Spleen (tissue), 11 donors: ENCODE results near the gene RHBDL1. TPM values are rescaled to one million over a fixed set of nuclear protein-coding genes. Genes with fewer than 3 reads are reported as not detected.
"Not testable (repeated sequence)": the region's sequence is repeated elsewhere in the genome, so short reads cannot be mapped to it uniquely, and the experiment has no call there.

Source experiments
- DNase-seq: peaks from one replicate; pipeline ENCODE4 v3.0.0-alpha.2; 2020
- H3K27ac ChIP-seq, 8 donors: fragments of 200-600 bp; sonication (generic) in 7 of 8; 1 replicate in 4 of 8; 2 replicates in 4 of 8; pipeline versions ENCODE4 v1.5.0 to v1.8.0; 2016 to 2021; ENCODE audit warnings: inconsistent platforms in 4 of 8, mild to moderate bottlenecking in 4 of 8, moderate library complexity in 1 of 8
- H3K27me3 ChIP-seq, 7 donors: fragments of 200-600 bp; sonication (generic) in 6 of 7; replicated peaks in 1 of 7; 1 replicate in 4 of 7; 2 replicates in 3 of 7; pipeline versions ENCODE4 v1.5.0 to v1.8.0; 2016 to 2021; ENCODE audit warnings: inconsistent platforms in 3 of 7, mild to moderate bottlenecking in 1 of 7
- H3K36me3 ChIP-seq, 6 donors: fragments of 200-600 bp; sonication (generic) in 5 of 6; 1 replicate in 4 of 6; 2 replicates in 2 of 6; pipeline versions ENCODE4 v1.5.0 to v1.8.0; 2016 to 2021; ENCODE audit warnings: inconsistent platforms in 2 of 6
- H3K4me1 ChIP-seq, 6 donors: fragments of 200-600 bp; sonication (generic) in 5 of 6; 1 replicate in 3 of 6; 2 replicates in 3 of 6; pipeline versions ENCODE4 v1.5.0 to v1.8.0; 2016 to 2021; ENCODE audit warnings: inconsistent platforms in 3 of 6
- H3K4me3 ChIP-seq, 8 donors: fragments of 200-600 bp; sonication (generic) in 7 of 8; 1 replicate in 4 of 8; 2 replicates in 4 of 8; pipeline versions ENCODE4 v1.5.0 to v1.8.0; 2016 to 2021; ENCODE audit warnings: inconsistent platforms in 4 of 8, mild to moderate bottlenecking in 4 of 8, moderate library complexity in 2 of 8
- H3K9me3 ChIP-seq, 8 donors: fragments of 200-600 bp; sonication (generic) in 7 of 8; 1 replicate in 4 of 8; 2 replicates in 4 of 8; pipeline versions ENCODE4 v1.5.0 to v1.8.0; 2016 to 2021; ENCODE audit warnings: inconsistent platforms in 4 of 8
- POLR2A ChIP-seq, 3 donors: fragments of 450-650 bp; IDR thresholded peaks; one replicate each; pipeline ENCODE4 v1.5.1; 2017; ENCODE audit warnings: antibody characterized with exemption in 3 of 3, mild to moderate bottlenecking in 1 of 3
- POLR2AphosphoS5 ChIP-seq, 3 donors: sonication (generic); formaldehyde crosslinking; IDR thresholded peaks; one replicate each; pipeline ENCODE4 v1.5.1; 2017; ENCODE audit warnings: antibody characterized with exemption in 3 of 3
- WGBS, 5 donors: extraction: QIAGEN DNeasy Blood & Tissue Kit in 3 of 5; methylation state at CpG; one replicate each; pipeline versions ENCODE4 v1.1.5 to v1.1.7; 2013 to 2018; 5-methylcytosine and 5-hydroxymethylcytosine counted together
- intact Hi-C: fragments of 100-400 bp; cut with DNase I; formaldehyde crosslinking; loops from one replicate; pipeline ENCODE4 v1.15.0; 2023; ENCODE audit warnings: low total_unique reads
- polyA plus RNA-seq, 3 donors: library from polyadenylated mRNA; stranded (reverse); fragments of 200-250 nt; gene quantifications; one replicate each; pipeline ENCODE4 v1.2.1, GENCODE V29; 2013
- total RNA-seq, 7 donors: library from RNA; depleted of rRNA in 3 of 7; stranded (reverse); fragments of >200 nt in 3 of 7; fragmentation: NEBNext Ultra II Directional in 4 of 7; extraction: Animal tissue kit (Norgen Biotek cat#: 25700) in 4 of 7; gene quantifications; one replicate each; pipeline versions ENCODE4 v1.1.0 to v1.2.1, GENCODE V29; 2016 to 2021
- TF ChIP-seq, protein P1 (sequence below), 11 experiments: fragments of 200-600 bp in 7 of 11; fragments of 450-650 bp in 4 of 11; sonication (generic) in 4 of 11; IDR thresholded peaks in 8 of 11; conservative IDR thresholded peaks in 3 of 11; 1 replicate in 7 of 11; 2 replicates in 4 of 11; pipeline versions ENCODE4 v1.4.0 to v1.8.0; 2016 to 2021; ENCODE audit warnings: antibody characterized with exemption in 11 of 11, inconsistent platforms in 4 of 11, mild to moderate bottlenecking in 1 of 11
- donor health status: healthy with polysubstance abuse.
- donor health status: DM: no; HTN: no; CAD: no; lungs with moderate emphysema.
- donor health status: DM: no; HTN: no; CAD: no.
- donor health status: Bipolar disorder and iron deficiency.
- donor health status: healthy.
- donor health status: DM: no; HTN: no; CAD: no.
- donor health status: DM: yes; HTN: yes; CAD: no.

The RHBDL1 gene
- total and polyA plus RNA-seq, 10 donors: 0.37 to 2.0 (median 0.65) TPM

DNA sequence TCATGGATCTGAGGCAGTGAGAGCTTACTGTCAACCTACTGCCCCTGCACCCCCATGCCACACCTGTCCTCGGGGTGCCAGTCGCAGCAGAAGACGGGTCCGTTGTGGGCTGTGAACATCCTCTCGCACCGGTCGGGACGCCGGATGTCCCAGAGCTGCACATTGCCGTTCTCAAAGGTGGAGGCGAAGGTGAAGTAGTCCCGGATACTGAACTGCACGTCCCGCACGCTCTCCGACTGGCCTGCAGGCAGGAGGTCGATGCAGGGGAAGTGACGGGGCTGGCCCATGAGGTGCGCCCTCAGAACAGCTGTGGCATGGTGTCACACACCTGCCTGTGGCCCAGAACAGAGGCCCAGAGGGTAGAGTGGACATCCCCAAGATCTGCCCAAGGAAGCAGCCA lies 12.0 kb downstream of the RHBDL1 start:
- TF ChIP-seq POLR2A (IDR thresholded peaks at IDR 0.05) (no peak), POLR2AphosphoS5 (IDR thresholded peaks at IDR 0.05) (no peak)
- TF ChIP-seq, protein P1, sequence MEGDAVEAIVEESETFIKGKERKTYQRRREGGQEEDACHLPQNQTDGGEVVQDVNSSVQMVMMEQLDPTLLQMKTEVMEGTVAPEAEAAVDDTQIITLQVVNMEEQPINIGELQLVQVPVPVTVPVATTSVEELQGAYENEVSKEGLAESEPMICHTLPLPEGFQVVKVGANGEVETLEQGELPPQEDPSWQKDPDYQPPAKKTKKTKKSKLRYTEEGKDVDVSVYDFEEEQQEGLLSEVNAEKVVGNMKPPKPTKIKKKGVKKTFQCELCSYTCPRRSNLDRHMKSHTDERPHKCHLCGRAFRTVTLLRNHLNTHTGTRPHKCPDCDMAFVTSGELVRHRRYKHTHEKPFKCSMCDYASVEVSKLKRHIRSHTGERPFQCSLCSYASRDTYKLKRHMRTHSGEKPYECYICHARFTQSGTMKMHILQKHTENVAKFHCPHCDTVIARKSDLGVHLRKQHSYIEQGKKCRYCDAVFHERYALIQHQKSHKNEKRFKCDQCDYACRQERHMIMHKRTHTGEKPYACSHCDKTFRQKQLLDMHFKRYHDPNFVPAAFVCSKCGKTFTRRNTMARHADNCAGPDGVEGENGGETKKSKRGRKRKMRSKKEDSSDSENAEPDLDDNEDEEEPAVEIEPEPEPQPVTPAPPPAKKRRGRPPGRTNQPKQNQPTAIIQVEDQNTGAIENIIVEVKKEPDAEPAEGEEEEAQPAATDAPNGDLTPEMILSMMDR (IDR thresholded peaks at IDR 0.05 in 8 of 11, conservative IDR thresholded peaks at IDR 0.05 in 3 of 11): no peak
- H3K4me3 ChIP-seq: no peak overlapping the region
- no peaks in the 10 kb centered on the region for H3K9me3 ChIP-seq
- intact Hi-C loops: no loop called here
- WGBS, 5 donors: 91 to 97% (median 94%) methylated on average over 19 of the region's 19 CpGs
- no peak overlapping the region for H3K27ac ChIP-seq
- DNase-seq: no peak
- H3K4me1 ChIP-seq: peaks cover 27 to 80% (median 66%) of the 10 kb centered on the region in 6 donors
- peaks cover 0 to 43% (median 21%) of the 10 kb centered on the region in 6 donors for H3K36me3 ChIP-seq
- peaks cover 0 to 11% (median 0%) of the 10 kb centered on the region in 7 donors for H3K27me3 ChIP-seq

DNA sequence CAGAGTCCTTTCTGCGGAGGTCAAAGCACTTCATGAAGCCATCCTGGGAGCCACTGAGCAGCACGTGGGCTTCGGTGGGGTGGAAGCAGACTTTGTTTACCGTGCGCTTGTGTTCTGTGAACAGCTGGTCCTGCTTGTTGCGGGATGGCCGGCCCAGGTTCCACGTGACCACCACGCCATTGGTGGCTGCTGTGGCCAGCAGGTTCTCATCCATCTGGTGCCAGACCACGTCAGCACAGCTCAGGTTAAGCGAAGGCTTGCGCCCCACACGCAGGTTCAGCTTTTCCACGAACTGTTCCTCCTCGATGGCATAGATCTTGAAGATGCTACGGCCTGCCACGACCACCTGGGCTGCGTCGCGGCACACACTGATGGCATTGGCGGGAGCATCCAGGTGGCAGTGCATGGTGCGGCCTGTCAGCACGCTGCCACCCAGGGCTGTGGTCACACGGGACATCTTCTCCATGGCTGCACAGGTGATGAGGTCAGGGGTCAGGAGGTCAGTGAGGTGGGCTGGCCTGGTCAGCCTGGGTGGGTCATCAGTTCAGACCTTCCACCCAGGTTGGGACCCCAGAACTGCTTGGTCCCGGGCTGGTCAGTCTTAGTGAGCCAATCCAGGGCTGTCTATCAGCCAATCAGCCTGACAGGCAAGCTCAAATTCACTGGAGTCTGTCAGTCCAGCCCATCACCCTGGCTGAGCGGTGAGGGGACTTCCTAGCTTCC lies 13.9 kb downstream of the RHBDL1 start:
- Histone ChIP-seq H3K9me3 (no peaks in the 10 kb centered on the region), H3K4me1 (peaks cover 23 to 74% (median 57%) of the 10 kb centered on the region in 6 donors), H3K27me3 (peaks cover 0 to 29% (median 14%) of the 10 kb centered on the region in 7 donors), H3K27ac (peak overlapping the region; percentile 85 to 94 (median 92)), H3K4me3 (peak overlapping the region; percentile 77 to 95 (median 86)), H3K36me3 (peaks cover 0 to 34% (median 15%) of the 10 kb centered on the region in 6 donors)
- 86 to 90% (median 86%) methylated on average over 16 to 26 of the region's 26 CpGs for WGBS, 5 donors
- intact Hi-C loops: no loop called here
- TF ChIP-seq POLR2AphosphoS5 (IDR thresholded peaks at IDR 0.05) (no peak), POLR2A (IDR thresholded peaks at IDR 0.05) (no peak)
- TF ChIP-seq, protein P1 (IDR thresholded peaks at IDR 0.05 in 8 of 11, conservative IDR thresholded peaks at IDR 0.05 in 3 of 11): no peak
- DNase-seq: no peak

- H3K27ac ChIP-seq, H3K4me3 ChIP-seq, intact Hi-C loops, H3K9me3 ChIP-seq, DNase-seq: not testable (repeated sequence)
- Histone ChIP-seq H3K27me3 (peaks cover 0 to 48% (median 33%) of the 10 kb centered on the region in 7 donors), H3K36me3 (peaks cover 0 to 20% (median 13%) of the 10 kb centered on the region in 6 donors), H3K4me1 (peaks cover 25 to 73% (median 56%) of the 10 kb centered on the region in 6 donors)
- WGBS, 5 donors: 86 to 92% (median 90%) methylated on average over 16 of the region's 16 CpGs
Observed at GRCh38 chr16:691242-691641, 15.8 kb downstream of the RHBDL1 start.

GRCh38 chr16:692356-693108 lies 17.1 kb downstream of the RHBDL1 start:
- intact Hi-C loops: no loop called here

More at GRCh38 chr16:692356-693108, 17.1 kb downstream of the RHBDL1 start:
- H3K4me1 ChIP-seq: peaks cover 25 to 66% (median 54%) of the 10 kb centered on the region in 6 donors
- no peak overlapping the region for H3K4me3 ChIP-seq
- H3K9me3 ChIP-seq: no peaks in the 10 kb centered on the region
- H3K36me3 ChIP-seq: peaks cover 0 to 7% (median 1%) of the 10 kb centered on the region in 6 donors
- no peak overlapping the region for H3K27ac ChIP-seq
- 70 to 77% (median 75%) methylated on average over 10 of the region's 10 CpGs for WGBS, 5 donors
- TF ChIP-seq, protein P1 (IDR thresholded peaks at IDR 0.05 in 8 of 11, conservative IDR thresholded peaks at IDR 0.05 in 3 of 11): no peak
- TF ChIP-seq POLR2A (IDR thresholded peaks at IDR 0.05) (no peak), POLR2AphosphoS5 (IDR thresholded peaks at IDR 0.05) (no peak)
- H3K27me3 ChIP-seq: peaks cover 0 to 61% (median 39%) of the 10 kb centered on the region in 7 donors
- no peak for DNase-seq
